COLO668 (cell line): ENCODE results near the gene PARP2.
"Not testable (repeated sequence)": the region's sequence is repeated elsewhere in the genome, so short reads cannot be mapped to it uniquely, and the experiment has no call there.

Experiments
- DNase-seq: peaks from one replicate; lab custom pipeline; 2025; ENCODE audit not compliant: unreplicated experiment; lab: John Stamatoyannopoulos, UW

Gene PARP2

GRCh38 chr14:20346713-20347112, 3.3 kb downstream of the PARP2 start:
- no peak for DNase-seq

- no peak for DNase-seq
These were observed 4.3 kb downstream of the PARP2 start for GRCh38 chr14:20347747-20348146.

- no peak for DNase-seq
These were observed 6.8 kb downstream of the PARP2 start for GRCh38 chr14:20350282-20350681.

- no peak for DNase-seq
These were observed 7.4 kb downstream of the PARP2 start for GRCh38 chr14:20350860-20351259.

- no peak for DNase-seq
These were observed 13.0 kb downstream of the PARP2 start for GRCh38 chr14:20356422-20356821.

GRCh38 chr14:20358474-20358873, 15.0 kb downstream of the PARP2 start:
- not testable (repeated sequence) for DNase-seq

- DNase-seq = no peak
These were observed 22.5 kb downstream of the PARP2 start for GRCh38 chr14:20365928-20366327.

GRCh38 chr14:20372796-20373195, 29.4 kb downstream of the PARP2 start:
- no peak for DNase-seq

GRCh38 chr14:20375471-20375870, 32.0 kb downstream of the PARP2 start:
- DNase-seq = no peak

- DNase-seq = no peak
These were observed 32.7 kb downstream of the PARP2 start for GRCh38 chr14:20376071-20376588.

GRCh38 chr14:20377171-20377570, 33.7 kb downstream of the PARP2 start:
- no peak for DNase-seq

GRCh38 chr14:20379743-20380142, 36.3 kb downstream of the PARP2 start:
- DNase-seq = no peak

- DNase-seq = no peak
These were observed 37.2 kb downstream of the PARP2 start for GRCh38 chr14:20380681-20381080.

GRCh38 chr14:20381341-20381740, 37.9 kb downstream of the PARP2 start:
- no peak for DNase-seq

- DNase-seq = no peak
These were observed 39.1 kb downstream of the PARP2 start for GRCh38 chr14:20382526-20382925.

- DNase-seq = no peak
These were observed 39.6 kb downstream of the PARP2 start for GRCh38 chr14:20383032-20383431.

- DNase-seq = no peak
These were observed 40.2 kb downstream of the PARP2 start for GRCh38 chr14:20383636-20384035.

GRCh38 chr14:20384321-20384720, 40.9 kb downstream of the PARP2 start:
- no peak for DNase-seq

- no peak for DNase-seq
These were observed 41.5 kb downstream of the PARP2 start for GRCh38 chr14:20384886-20385285.

- no peak for DNase-seq
These were observed 42.9 kb downstream of the PARP2 start for GRCh38 chr14:20386276-20386855.

GRCh38 chr14:20387576-20387975, 44.1 kb downstream of the PARP2 start:
- no peak for DNase-seq

- no peak for DNase-seq
These were observed 44.7 kb downstream of the PARP2 start for GRCh38 chr14:20388159-20388558.

- DNase-seq = no peak
These were observed 48.1 kb downstream of the PARP2 start for GRCh38 chr14:20391505-20391904.
